Measurements from ENCODE around the gene TROAP. TPM values are rescaled to one million over a fixed set of nuclear protein-coding genes. Genes with fewer than 3 reads are reported as not detected.
"Not testable (repeated sequence)": the region's sequence is repeated elsewhere in the genome, so short reads cannot be mapped to it uniquely, and the experiment has no call there.

Gene TROAP
- total RNA-seq, 2 experiments from 2014 or later: 57.7 to 64.9 TPM

DNA sequence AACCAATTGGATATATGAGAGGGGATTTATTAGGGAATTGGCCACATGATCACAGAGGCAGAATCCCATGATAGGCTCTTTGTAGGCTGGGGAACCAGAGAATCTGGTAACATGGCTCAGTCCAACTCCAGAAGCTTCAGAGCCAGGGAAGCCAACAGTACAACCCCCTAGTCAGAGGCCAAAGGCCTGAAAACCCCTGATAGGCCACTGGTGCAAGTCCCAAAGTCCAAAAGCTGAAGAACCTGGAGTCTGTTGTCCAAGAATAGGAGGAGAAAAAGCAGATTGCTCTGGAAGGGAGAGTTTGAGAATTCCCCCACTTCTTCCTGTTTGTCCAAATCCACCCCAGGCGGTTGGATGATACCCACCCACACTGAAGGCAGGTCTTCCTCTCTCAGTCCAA is 8.2 kb upstream of the TROAP start:
- Mint-ChIP-seq H3K4me3 (no peak overlapping the region), H3K4me1 (ENCODE audit: low read depth) (no peaks in the 10 kb centered on the region), H3K27me3 (peaks cover 7% of the 10 kb centered on the region), H3K27ac (no peak overlapping the region), H3K36me3 (no peaks in the 10 kb centered on the region), H3K9me3 (no peaks in the 10 kb centered on the region)
- ChIA-PET POLR2A (no interaction called here), CTCF (interaction anchor here (0.8 kb wide), 1 partner anchor 26 kb away, joined by 3 read pairs; no protein-coding TSS in a partner anchor)
- intact Hi-C loops (cut with micrococcal nuclease): no loop called here
- no peak for DNase-seq

DNA sequence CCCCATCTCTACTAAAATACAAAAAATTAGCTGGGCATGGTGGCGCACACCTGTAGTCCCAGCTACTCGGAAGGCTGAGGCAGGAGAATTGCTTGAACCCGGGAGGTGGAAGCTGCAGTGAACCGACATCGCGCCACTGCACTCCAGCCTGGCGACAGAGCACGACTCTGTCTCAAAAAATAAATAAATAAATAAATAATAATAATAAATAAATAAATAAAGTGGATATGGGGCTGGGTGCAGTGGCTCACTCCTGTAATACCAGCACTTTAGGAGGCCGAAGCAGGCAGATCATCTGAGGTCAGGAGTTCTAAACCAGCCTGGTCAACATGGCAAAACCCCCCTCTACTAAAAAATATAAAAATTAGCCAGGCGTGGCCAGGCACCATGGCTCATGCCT is 5.9 kb upstream of the TROAP start:
- H3K9me3 Mint-ChIP-seq; intact Hi-C loops (cut with micrococcal nuclease); H3K27ac Mint-ChIP-seq; H3K36me3 Mint-ChIP-seq; H3K27me3 Mint-ChIP-seq; DNase-seq; H3K4me3 Mint-ChIP-seq; H3K4me1 Mint-ChIP-seq (ENCODE audit: low read depth); POLR2A ChIA-PET: not testable (repeated sequence)
- CTCF ChIA-PET: interaction anchor here (1.5 kb wide), 1 partner anchor 30 kb away, joined by 3 read pairs; no protein-coding TSS in a partner anchor

DNA sequence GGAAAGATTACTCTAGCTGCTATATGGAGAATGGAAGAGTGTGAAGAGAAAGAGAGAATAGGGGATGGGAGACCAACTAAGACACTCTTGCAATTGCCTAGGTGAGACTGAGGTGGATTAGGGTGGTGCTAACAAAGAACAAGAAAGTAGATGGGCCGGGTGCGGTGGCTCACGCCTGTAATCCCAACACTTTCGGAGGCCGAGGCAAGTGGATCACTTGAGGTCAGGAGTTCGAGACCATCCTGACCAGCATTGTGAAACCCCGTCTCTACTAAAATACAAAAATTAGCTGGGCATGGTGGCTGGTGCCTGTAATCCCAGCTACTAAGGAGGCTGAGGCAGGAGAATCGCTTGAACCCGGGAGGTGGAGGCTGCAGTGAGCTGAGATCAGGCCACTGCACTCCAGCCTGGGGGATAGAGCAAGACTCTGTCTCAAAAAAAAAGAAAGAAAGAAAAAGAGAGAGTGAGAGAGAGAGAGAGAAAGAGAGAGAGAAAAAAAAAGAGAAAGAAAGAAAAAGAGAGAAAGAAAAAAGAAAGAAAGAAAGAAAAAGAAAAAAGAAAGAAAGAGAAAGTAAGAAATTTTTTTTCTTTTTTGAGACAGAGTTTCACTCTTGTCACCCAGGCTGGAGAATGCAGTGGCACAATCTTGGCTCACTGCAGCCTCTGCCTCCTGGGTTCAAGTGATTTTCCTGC is 2.5 kb upstream of the TROAP start:
- H3K27ac Mint-ChIP-seq; H3K36me3 Mint-ChIP-seq; H3K4me3 Mint-ChIP-seq; DNase-seq; intact Hi-C loops (cut with micrococcal nuclease); POLR2A ChIA-PET; H3K9me3 Mint-ChIP-seq; H3K27me3 Mint-ChIP-seq: not testable (repeated sequence)
- CTCF ChIA-PET: interaction anchor here (3.6 kb wide), 1 partner anchor 12 kb away, joined by 21 read pairs; no protein-coding TSS in a partner anchor
- H3K4me1 Mint-ChIP-seq (ENCODE audit: low read depth): peaks cover 19% of the 10 kb centered on the region

DNA sequence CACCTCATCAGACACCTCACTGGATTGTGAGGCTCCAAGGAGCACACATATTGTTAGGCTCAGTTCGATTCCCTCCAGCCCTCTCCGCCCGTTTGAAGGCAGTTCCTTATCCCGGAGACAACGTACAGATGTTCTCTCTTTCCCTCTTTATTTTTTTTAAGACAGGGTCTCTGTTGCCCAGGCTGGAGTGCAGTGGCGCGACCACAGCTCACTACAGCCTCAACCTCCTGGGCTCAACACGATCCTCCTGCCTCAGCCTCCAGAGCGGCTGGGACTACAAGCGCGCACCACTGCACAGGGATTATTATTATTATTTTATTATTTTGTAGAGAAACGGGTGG is 718 bp upstream of the TROAP start:
- no peaks in the 10 kb centered on the region for H3K27me3 Mint-ChIP-seq
- CTCF ChIA-PET: interaction anchor here (0.7 to 5.8 kb wide), 14 partner anchors 10 to 192 kb away, joined by 3 to 44 read pairs (median 5); partner anchors contain the start of genes DNAJC22, PRPH and SPATS2
- DNase-seq: no peak
- intact Hi-C loops (cut with micrococcal nuclease): loop anchor here (1.0 to 2.0 kb wide), 3 partner anchors 20 to 192 kb away; no protein-coding TSS in a partner anchor
- H3K36me3 Mint-ChIP-seq: peaks cover 9% of the 10 kb centered on the region
- peak overlapping the region; percentile 90 for H3K27ac Mint-ChIP-seq
- no peaks in the 10 kb centered on the region for H3K9me3 Mint-ChIP-seq
- POLR2A ChIA-PET: interaction anchor here (1.0 to 2.7 kb wide), 8 partner anchors 9 to 192 kb away, joined by 3 to 12 read pairs (median 6); partner anchors contain the start of genes PRPH, SPATS2 and TUBA1B
- peaks cover 19% of the 10 kb centered on the region for H3K4me1 Mint-ChIP-seq (ENCODE audit: low read depth)
- peak overlapping the region; percentile 99 for H3K4me3 Mint-ChIP-seq

DNA sequence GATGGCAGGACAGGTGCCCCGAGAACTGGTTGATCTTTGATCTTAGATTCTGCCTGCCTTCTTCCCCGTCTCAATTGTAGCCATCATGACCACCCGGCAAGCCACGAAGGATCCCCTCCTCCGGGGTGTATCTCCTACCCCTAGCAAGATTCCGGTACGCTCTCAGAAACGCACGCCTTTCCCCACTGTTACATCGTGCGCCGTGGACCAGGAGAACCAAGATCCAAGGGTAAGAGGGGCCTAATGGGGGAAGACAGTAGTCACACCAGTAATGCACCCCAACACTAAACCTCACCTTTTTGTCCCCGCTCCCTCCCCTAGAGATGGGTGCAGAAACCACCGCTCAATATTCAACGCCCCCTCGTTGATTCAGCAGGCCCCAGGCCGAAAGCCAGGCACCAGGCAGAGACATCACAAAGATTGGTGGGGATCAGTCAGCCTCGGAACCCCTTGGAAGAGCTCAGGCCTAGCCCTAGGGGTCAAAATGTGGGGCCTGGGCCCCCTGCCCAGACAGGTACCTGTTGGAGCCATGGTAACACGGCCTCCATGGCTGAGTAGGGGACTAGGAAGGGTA is 556 bp downstream of the TROAP start:
- intact Hi-C loops (cut with micrococcal nuclease): loop anchor here (1.0 to 2.0 kb wide), 2 partner anchors 19 to 134 kb away; partner anchors contain the start of gene TUBA1A

DNA sequence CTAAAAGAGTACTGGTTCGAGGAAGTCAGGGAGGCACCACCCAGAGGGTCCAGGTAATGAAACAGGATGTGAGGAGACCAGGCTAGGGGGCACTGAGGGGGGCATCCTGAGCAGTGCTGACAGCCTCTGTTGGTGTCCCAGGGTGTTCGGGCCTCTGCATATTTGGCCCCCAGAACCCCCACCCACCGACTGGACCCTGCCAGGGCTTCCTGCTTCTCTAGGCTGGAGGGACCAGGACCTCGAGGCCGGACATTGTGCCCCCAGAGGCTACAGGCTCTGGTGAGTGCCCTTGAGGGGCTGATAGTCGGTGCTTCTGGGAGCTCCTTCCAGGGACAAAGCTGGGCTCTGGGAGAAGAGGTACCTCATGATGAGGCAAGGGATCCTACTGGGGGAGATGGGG is 2.6 kb downstream of the TROAP start:
- no peak overlapping the region for H3K27ac Mint-ChIP-seq
- peaks cover 17% of the 10 kb centered on the region for H3K36me3 Mint-ChIP-seq
- no peaks in the 10 kb centered on the region for H3K9me3 Mint-ChIP-seq
- H3K4me3 Mint-ChIP-seq: no peak overlapping the region
- intact Hi-C loops (cut with micrococcal nuclease): no loop called here
- no peak for DNase-seq
- ChIA-PET CTCF (interaction anchor here (5.8 kb wide), 1 partner anchor 17 kb away, joined by 44 read pairs; no protein-coding TSS in a partner anchor), POLR2A (interaction anchor here (1.1 kb wide), 1 partner anchor 30 kb away, joined by 3 read pairs; the partner anchor contains the start of gene PRPH)
- H3K27me3 Mint-ChIP-seq: no peaks in the 10 kb centered on the region
- H3K4me1 Mint-ChIP-seq (ENCODE audit: low read depth): peaks cover 19% of the 10 kb centered on the region

More for the DNA sequence above, 556 bp downstream of the TROAP start:
- no peak for DNase-seq
- ChIA-PET CTCF (interaction anchor here (0.9 to 5.8 kb wide), 10 partner anchors 9 to 35 kb away, joined by 3 to 44 read pairs (median 8); partner anchors contain the start of genes DNAJC22 and PRPH), POLR2A (interaction anchor here (0.8 to 2.7 kb wide), 7 partner anchors 8 to 192 kb away, joined by 3 to 12 read pairs (median 7); partner anchors contain the start of genes PRPH, SPATS2 and TUBA1B)
- H3K36me3 Mint-ChIP-seq: peaks cover 13% of the 10 kb centered on the region
- no peaks in the 10 kb centered on the region for H3K27me3 Mint-ChIP-seq
- H3K27ac Mint-ChIP-seq: peak overlapping the region; percentile 90
- peak overlapping the region; percentile 99 for H3K4me3 Mint-ChIP-seq
- peaks cover 19% of the 10 kb centered on the region for H3K4me1 Mint-ChIP-seq (ENCODE audit: low read depth)
- H3K9me3 Mint-ChIP-seq: no peaks in the 10 kb centered on the region

DNA sequence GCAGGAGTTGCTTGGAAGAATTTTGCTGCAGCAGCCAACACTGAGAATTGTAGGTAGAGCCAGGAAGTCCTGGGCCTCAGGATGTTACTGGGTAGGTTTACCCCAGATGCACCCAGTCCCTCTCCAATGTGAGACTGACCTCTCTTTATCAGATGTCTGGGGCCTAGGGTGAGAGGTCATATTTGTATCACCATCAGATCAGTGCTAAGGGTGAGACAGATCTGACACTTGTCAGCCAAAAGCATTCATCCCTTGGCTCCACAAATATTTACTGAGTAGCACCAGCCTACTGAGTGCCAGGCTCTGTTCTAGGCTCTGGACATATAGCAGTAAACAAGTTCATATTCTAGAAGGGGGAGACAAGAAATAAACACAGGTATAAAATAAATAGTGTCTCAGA is 4.3 kb downstream of the TROAP start:
- H3K9me3 Mint-ChIP-seq: no peaks in the 10 kb centered on the region

DNA sequence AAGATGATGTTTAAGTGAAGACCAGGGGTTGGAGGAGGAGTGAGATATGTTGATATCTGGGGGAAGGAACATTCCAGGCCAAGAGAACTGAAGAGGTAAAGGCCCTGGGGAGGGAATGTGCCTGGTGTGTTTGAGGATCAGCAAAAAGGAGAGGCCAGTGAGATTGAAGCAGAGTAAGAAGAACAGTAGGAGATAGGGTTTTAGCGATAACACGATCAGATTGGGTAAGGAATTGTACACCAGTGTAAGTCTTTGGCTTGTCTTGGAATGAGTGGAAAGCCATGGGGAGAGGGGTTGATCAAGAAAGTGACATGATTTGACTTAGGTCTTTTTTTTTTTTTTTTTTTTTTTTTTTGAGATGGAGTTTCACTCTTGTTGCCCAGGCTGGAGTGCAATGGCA is 4.8 kb downstream of the TROAP start:
- no peaks in the 10 kb centered on the region for H3K9me3 Mint-ChIP-seq
- ChIA-PET POLR2A (no interaction called here), CTCF (interaction anchor here (0.9 kb wide), 1 partner anchor 15 kb away, joined by 3 read pairs; no protein-coding TSS in a partner anchor)
- intact Hi-C loops (cut with micrococcal nuclease): no loop called here
- H3K4me3 Mint-ChIP-seq: no peak overlapping the region
- H3K36me3 Mint-ChIP-seq: peaks cover 24% of the 10 kb centered on the region
- no peak for DNase-seq
- H3K4me1 Mint-ChIP-seq (ENCODE audit: low read depth): peaks cover 8% of the 10 kb centered on the region
- no peak overlapping the region for H3K27ac Mint-ChIP-seq
- peaks cover 9% of the 10 kb centered on the region for H3K27me3 Mint-ChIP-seq

More for the DNA sequence above, 4.3 kb downstream of the TROAP start:
- intact Hi-C loops (cut with micrococcal nuclease): no loop called here
- no peak overlapping the region for H3K4me3 Mint-ChIP-seq
- peaks cover 24% of the 10 kb centered on the region for H3K36me3 Mint-ChIP-seq
- POLR2A ChIA-PET: no interaction called here
- H3K27ac Mint-ChIP-seq: no peak overlapping the region
- CTCF ChIA-PET: no interaction called here
- peaks cover 9% of the 10 kb centered on the region for H3K4me1 Mint-ChIP-seq (ENCODE audit: low read depth)
- DNase-seq: no peak
- H3K27me3 Mint-ChIP-seq: peaks cover 7% of the 10 kb centered on the region

DNA sequence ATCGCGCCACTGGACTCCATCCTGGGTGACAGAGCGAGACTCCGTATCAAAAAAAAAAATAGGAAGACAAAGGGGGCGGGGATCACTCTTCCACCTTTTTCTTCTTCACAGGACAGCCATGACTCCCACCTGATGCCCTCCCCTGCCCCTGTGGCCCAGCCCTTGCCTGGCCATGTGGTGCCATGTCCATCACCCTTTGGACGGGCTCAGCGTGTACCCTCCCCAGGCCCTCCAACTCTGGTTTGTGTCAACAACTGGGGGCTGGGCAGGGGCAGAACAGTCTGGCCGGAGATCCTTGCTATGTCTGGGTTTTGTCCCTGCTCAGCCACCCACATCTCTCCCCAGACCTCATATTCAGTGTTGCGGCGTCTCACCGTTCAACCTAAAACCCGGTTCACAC is 5.8 kb downstream of the TROAP start:
- CTCF ChIA-PET: interaction anchor here (0.9 to 11.4 kb wide), 2 partner anchors 14 to 36 kb away, joined by 3 to 188 read pairs; partner anchors contain the start of gene PRPH
- peaks cover 6% of the 10 kb centered on the region for H3K4me1 Mint-ChIP-seq (ENCODE audit: low read depth)
- H3K27ac Mint-ChIP-seq: no peak overlapping the region
- no peak for DNase-seq
- no peak overlapping the region for H3K4me3 Mint-ChIP-seq
- H3K9me3 Mint-ChIP-seq: no peaks in the 10 kb centered on the region
- H3K27me3 Mint-ChIP-seq: peaks cover 14% of the 10 kb centered on the region
- intact Hi-C loops (cut with micrococcal nuclease): no loop called here
- POLR2A ChIA-PET: no interaction called here
- peaks cover 22% of the 10 kb centered on the region for H3K36me3 Mint-ChIP-seq

DNA sequence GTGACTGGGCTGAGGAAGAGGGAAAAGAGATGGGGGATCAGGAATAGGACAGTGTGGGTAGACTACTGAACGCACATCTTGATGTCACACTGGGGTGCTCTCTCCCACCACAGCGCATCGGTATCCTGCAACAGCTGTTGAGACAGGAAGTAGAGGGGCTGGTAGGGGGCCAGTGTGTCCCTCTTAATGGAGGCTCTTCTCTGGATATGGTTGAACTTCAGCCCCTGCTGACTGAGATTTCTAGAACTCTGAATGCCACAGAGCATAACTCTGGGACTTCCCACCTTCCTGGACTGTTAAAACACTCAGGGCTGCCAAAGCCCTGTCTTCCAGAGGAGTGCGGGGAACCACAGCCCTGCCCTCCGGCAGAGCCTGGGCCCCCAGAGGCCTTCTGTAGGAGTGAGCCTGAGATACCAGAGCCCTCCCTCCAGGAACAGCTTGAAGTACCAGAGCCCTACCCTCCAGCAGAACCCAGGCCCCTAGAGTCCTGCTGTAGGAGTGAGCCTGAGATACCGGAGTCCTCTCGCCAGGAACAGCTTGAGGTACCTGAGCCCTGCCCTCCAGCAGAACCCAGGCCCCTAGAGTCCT is 7.1 kb downstream of the TROAP start:
- Mint-ChIP-seq H3K27ac (no peak overlapping the region), H3K4me1 (ENCODE audit: low read depth) (peaks cover 4% of the 10 kb centered on the region), H3K27me3 (peaks cover 23% of the 10 kb centered on the region), H3K4me3 (no peak overlapping the region), H3K9me3 (no peaks in the 10 kb centered on the region), H3K36me3 (peaks cover 19% of the 10 kb centered on the region)
- POLR2A ChIA-PET: interaction anchor here (1.5 kb wide), 1 partner anchor 37 kb away, joined by 4 read pairs; the partner anchor contains the start of gene SPATS2
- DNase-seq: no peak
- intact Hi-C loops (cut with micrococcal nuclease): no loop called here
- CTCF ChIA-PET: interaction anchor here (0.8 to 11.4 kb wide), 4 partner anchors 12 to 37 kb away, joined by 3 to 188 read pairs (median 22); partner anchors contain the start of genes DNAJC22 and PRPH

DNA sequence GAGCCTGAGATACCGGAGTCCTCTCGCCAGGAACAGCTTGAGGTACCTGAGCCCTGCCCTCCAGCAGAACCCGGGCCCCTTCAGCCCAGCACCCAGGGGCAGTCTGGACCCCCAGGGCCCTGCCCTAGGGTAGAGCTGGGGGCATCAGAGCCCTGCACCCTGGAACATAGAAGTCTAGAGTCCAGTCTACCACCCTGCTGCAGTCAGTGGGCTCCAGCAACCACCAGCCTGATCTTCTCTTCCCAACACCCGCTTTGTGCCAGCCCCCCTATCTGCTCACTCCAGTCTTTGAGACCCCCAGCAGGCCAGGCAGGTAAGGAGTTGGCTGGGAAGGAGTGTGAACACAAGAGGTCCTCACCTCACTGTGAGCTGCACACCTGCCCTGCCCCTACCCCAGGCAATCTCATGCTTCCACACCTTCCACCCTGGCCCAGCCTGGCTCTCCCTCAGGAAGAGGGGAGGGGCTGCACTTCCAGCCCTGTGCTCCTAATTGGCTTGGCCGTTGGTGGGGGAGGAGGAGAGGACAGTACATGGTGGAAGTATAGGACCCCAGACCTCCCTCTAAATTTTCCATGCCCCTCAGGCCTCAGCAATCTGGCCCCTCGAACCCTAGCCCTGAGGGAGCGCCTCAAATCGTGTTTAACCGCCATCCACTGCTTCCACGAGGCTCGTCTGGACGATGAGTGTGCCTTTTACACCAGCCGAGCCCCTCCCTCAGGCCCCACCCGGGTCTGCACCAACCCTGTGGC is 7.8 kb downstream of the TROAP start:
- POLR2A ChIA-PET: interaction anchor here (1.0 to 2.0 kb wide), 3 partner anchors 8 to 64 kb away, joined by 3 to 10 read pairs (median 4); partner anchors contain the start of genes SPATS2 and TROAP
- Mint-ChIP-seq H3K4me3 (no peak overlapping the region), H3K9me3 (no peaks in the 10 kb centered on the region), H3K27ac (no peak overlapping the region), H3K27me3 (peaks cover 30% of the 10 kb centered on the region), H3K36me3 (peaks cover 16% of the 10 kb centered on the region), H3K4me1 (ENCODE audit: low read depth) (peaks cover 9% of the 10 kb centered on the region)
- CTCF ChIA-PET: interaction anchor here (0.5 to 11.4 kb wide), 21 partner anchors 9 to 343 kb away, joined by 3 to 188 read pairs (median 5); partner anchors contain the start of genes DNAJC22, PRPH, SPATS2 and TROAP
- no peak for DNase-seq
- intact Hi-C loops (cut with micrococcal nuclease): no loop called here

Measured in activated CD4-positive, alpha-beta memory T cell treated with anti-CD3 and anti-CD28 coated beads for 36 hours (primary cell).